H1 (cell line): ENCODE measurements around the gene NEK9. TPM values are rescaled to one million over a fixed set of nuclear protein-coding genes. Genes with fewer than 3 reads are reported as not detected.
A peak's percentile ranks its signal among the peaks of the same experiment; 100 is the strongest.

Source experiments
- MAX ChIP-seq: IDR thresholded peaks from 2 replicates; pipeline ENCODE4 v1.6.1; 2012; ENCODE audit warnings: inconsistent platforms
- POLR2AphosphoS5 ChIP-seq: IDR thresholded peaks from 2 replicates; pipeline ENCODE4 v1.6.1; 2011; ENCODE audit warnings: low read depth, low read length
- RXRA ChIP-seq: IDR thresholded peaks from 2 replicates; pipeline ENCODE4 v1.6.1; 2011; ENCODE audit warnings: low read depth, mild to moderate bottlenecking, low read length, moderate library complexity; ENCODE audit not compliant: insufficient read depth
- SIN3A ChIP-seq, 2 experiments: IDR thresholded peaks in 1 of 2; conservative IDR thresholded peaks in 1 of 2; 2 replicates each; pipeline ENCODE4 v1.6.1; 2011 to 2012; ENCODE audit warnings: low read length in 2 of 2, improper control_type of control experiment in 1 of 2, low read depth in 1 of 2, mild to moderate bottlenecking in 1 of 2
- SP4 ChIP-seq: IDR thresholded peaks from 2 replicates; pipeline ENCODE4 v1.6.1; 2012; ENCODE audit warnings: low read length, inconsistent platforms
- SUZ12 ChIP-seq: fragments of 200-600 bp; sonication (generic); IDR thresholded peaks from 2 replicates; pipeline ENCODE4 v1.6.1; 2012; ENCODE audit warnings: mild to moderate bottlenecking, inconsistent platforms, low read length, moderate library complexity, mixed read lengths
- polyA plus RNA-seq, 7 experiments: library from polyadenylated mRNA; depleted of rRNA in 3 of 7; stranded (reverse) in 5 of 7; unstranded in 2 of 7; fragments of >200 nt in 5 of 7; fragments of 200-250 nt in 2 of 7; gene quantifications; 1 replicate in 5 of 7; 2 replicates in 1 of 7; 4 replicates in 1 of 7; pipeline versions ENCODE4 v1.2.1 to v1.2.3, GENCODE V29; 2011 to 2013; ENCODE audit warnings: missing spikeins in 2 of 7, mixed read lengths in 2 of 7
- total RNA-seq: library from RNA; stranded (reverse); fragmentation: NEBNext Ultra II Directional; extraction: Animal tissue kit (Norgen Biotek cat#: 25700); gene quantifications from 2 replicates; pipeline ENCODE4 v1.2.1, GENCODE V29; 2021
- TF ChIP-seq, protein P1 (sequence below): IDR thresholded peaks from 2 replicates; pipeline ENCODE4 v1.6.1; 2011; ENCODE audit warnings: low read depth, mild to moderate bottlenecking, low read length; ENCODE audit not compliant: insufficient read depth

NEK9 gene
- total and polyA plus RNA-seq, 2 of the 8 experiments (the other 6 are each of a cell fraction or from before 2014, with no cell fraction given): 16.0 to 43.6 TPM

- peak; percentile 77; the same call in 1 of the 2 replicates for TF ChIP-seq MAX
- TF ChIP-seq SUZ12: no peak
- TF ChIP-seq SP4: 0 out of 2 replicates have a peak, but pooled peaks have one; percentile 66
- no peak for TF ChIP-seq RXRA
- TF ChIP-seq SIN3A (conservative IDR thresholded peaks at IDR 0.05 in 1 of 2, IDR thresholded peaks at IDR 0.05 in 1 of 2; ENCODE audit: low read depth in 1 of 2, low read length in 2 of 2): peak in 1 of 2 experiments; percentile 54; a peak in 2 of 4 replicates
- TF ChIP-seq POLR2AphosphoS5: 0 out of 2 replicates have a peak, but pooled peaks have one; percentile 69
- TF ChIP-seq, protein P1, sequence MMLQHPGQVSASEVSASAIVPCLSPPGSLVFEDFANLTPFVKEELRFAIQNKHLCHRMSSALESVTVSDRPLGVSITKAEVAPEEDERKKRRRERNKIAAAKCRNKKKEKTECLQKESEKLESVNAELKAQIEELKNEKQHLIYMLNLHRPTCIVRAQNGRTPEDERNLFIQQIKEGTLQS: peak; percentile 80
Measured at GRCh38 chr14:75176142-75176820, 49.4 kb upstream of the NEK9 start, which contains the start of gene TMED10 (continued).
